Liver (tissue), 9 donors: ENCODE results near the gene FMOD. TPM values are rescaled to one million over a fixed set of nuclear protein-coding genes. Genes with fewer than 3 reads are reported as not detected.
A peak's percentile ranks its signal among the peaks of the same experiment; 100 is the strongest.

Source experiments
- DNase-seq: peaks from one replicate; pipeline ENCODE4 v3.0.0-alpha.2; 2017; ENCODE audit warnings: low spot score
- H3K27ac ChIP-seq, 2 donors: one replicate each; pipeline ENCODE4 v1.7.0; 2013; ENCODE audit warnings: inconsistent platforms in 2 of 2, low read length in 2 of 2, control low read depth in 1 of 2, low read depth in 1 of 2, mild to moderate bottlenecking in 1 of 2
- H3K27me3 ChIP-seq, 4 donors: one replicate each; pipeline versions ENCODE4 v1.6.1 to v1.7.0; 2013; ENCODE audit warnings: low read length in 3 of 4, inconsistent platforms in 1 of 4, mild to moderate bottlenecking in 1 of 4, moderate library complexity in 1 of 4; ENCODE audit not compliant: control insufficient read depth in 4 of 4, insufficient read depth in 4 of 4
- H3K36me3 ChIP-seq, 4 donors: one replicate each; pipeline versions ENCODE4 v1.6.1 to v1.7.0; 2013; ENCODE audit warnings: low read length in 3 of 4, mild to moderate bottlenecking in 3 of 4, low read depth in 1 of 4, moderate library complexity in 1 of 4; ENCODE audit not compliant: control insufficient read depth in 4 of 4, insufficient read depth in 3 of 4
- H3K4me1 ChIP-seq, 4 donors: one replicate each; pipeline versions ENCODE4 v1.6.1 to v1.7.0; 2013; ENCODE audit warnings: low read length in 3 of 4, mild to moderate bottlenecking in 3 of 4, moderate library complexity in 1 of 4; ENCODE audit not compliant: control insufficient read depth in 4 of 4, insufficient read depth in 4 of 4
- H3K4me3 ChIP-seq, 3 donors: one replicate each; pipeline versions ENCODE4 v1.6.1 to v1.7.0; 2013; ENCODE audit warnings: low read length in 3 of 3, control low read depth in 1 of 3, low read depth in 1 of 3, mild to moderate bottlenecking in 1 of 3
- H3K9ac ChIP-seq, 2 donors: one replicate each; pipeline ENCODE4 v1.7.0; 2013; ENCODE audit warnings: low read length in 2 of 2, mild to moderate bottlenecking in 2 of 2, moderate library complexity in 2 of 2, control low read depth in 1 of 2, low read depth in 1 of 2
- H3K9me3 ChIP-seq, 4 donors: one replicate each; pipeline versions ENCODE4 v1.6.1 to v1.7.0; 2013; ENCODE audit warnings: low read length in 3 of 4; ENCODE audit not compliant: control insufficient read depth in 4 of 4
- EGR1 ChIP-seq, 2 donors: IDR thresholded peaks; 2 replicates each; pipeline ENCODE4 v1.6.1; 2016 to 2018; ENCODE audit warnings: antibody characterized with exemption in 2 of 2, low read depth in 2 of 2
- FOXA1 ChIP-seq: IDR thresholded peaks from 2 replicates; pipeline ENCODE4 v1.6.1; 2016; ENCODE audit warnings: antibody characterized with exemption
- FOXA2 ChIP-seq: IDR thresholded peaks from 2 replicates; pipeline ENCODE4 v1.6.1; 2016; ENCODE audit warnings: antibody characterized with exemption
- GABPA ChIP-seq, 2 donors: IDR thresholded peaks in 1 of 2; conservative IDR thresholded peaks in 1 of 2; 2 replicates each; pipeline ENCODE4 v1.6.1; 2016; ENCODE audit warnings: antibody characterized with exemption in 2 of 2, mild to moderate bottlenecking in 1 of 2, moderate library complexity in 1 of 2
- HNF4A ChIP-seq, 2 donors: conservative IDR thresholded peaks; 2 replicates each; pipeline ENCODE4 v1.6.1; 2016; ENCODE audit warnings: antibody characterized with exemption in 2 of 2, mild to moderate bottlenecking in 2 of 2
- HNF4G ChIP-seq: IDR thresholded peaks from 2 replicates; pipeline ENCODE4 v1.6.1; 2016; ENCODE audit warnings: antibody characterized with exemption
- RXRA ChIP-seq, 2 donors: IDR thresholded peaks; 2 replicates each; pipeline ENCODE4 v1.6.1; 2017 to 2018; ENCODE audit warnings: antibody characterized with exemption in 2 of 2, mild to moderate bottlenecking in 1 of 2
- SP1 ChIP-seq: IDR thresholded peaks from 2 replicates; pipeline ENCODE4 v1.6.1; 2018; ENCODE audit warnings: antibody characterized with exemption, mild to moderate bottlenecking
- WGBS: extraction: QIAGEN DNeasy Blood & Tissue Kit; methylation state at CpG from one replicate; pipeline ENCODE4 v1.1.7; 2013; 5-methylcytosine and 5-hydroxymethylcytosine counted together
- polyA plus RNA-seq, 2 donors: library from polyadenylated mRNA; stranded (reverse) in 1 of 2; unstranded in 1 of 2; fragments of 200-250 nt in 1 of 2; fragments of >200 nt in 1 of 2; fragmentation: Nextera tagmentation in 1 of 2; extraction: Ambion mirVana in 1 of 2; gene quantifications; one replicate each; pipeline versions ENCODE4 v1.2.1 to v1.2.3, GENCODE V29; 2013 to 2015
- total RNA-seq, 2 donors: library from RNA; depleted of rRNA; stranded (reverse); fragments of >200 nt; gene quantifications; one replicate each; pipeline ENCODE4 v1.2.3, GENCODE V29; 2014
- TF ChIP-seq, protein P1 (sequence below): IDR thresholded peaks from 2 replicates; pipeline ENCODE4 v1.6.1; 2016; ENCODE audit warnings: antibody characterized with exemption, mild to moderate bottlenecking
- TF ChIP-seq, protein P2 (sequence below): fragments of 150-350 bp; IDR thresholded peaks from 2 replicates; pipeline ENCODE4 v1.5.1; 2017; ENCODE audit warnings: improper control_type of control experiment, low read depth, low read length; ENCODE audit not compliant: missing input control
- TF ChIP-seq, protein P3 (sequence below): IDR thresholded peaks from 2 replicates; pipeline ENCODE4 v1.6.1; 2016; ENCODE audit warnings: antibody characterized with exemption
- donor health status: healthy.
- donor health status: healthy.
- donor health status: healthy.
- donor health status: healthy.
- donor health status: healthy.

FMOD gene
- 1 to 10 TPM; 2.1 to 2.7 TPM for total RNA-seq
- polyA plus RNA-seq = 1 to 10 TPM; 1.0 to 7.0 TPM

DNA sequence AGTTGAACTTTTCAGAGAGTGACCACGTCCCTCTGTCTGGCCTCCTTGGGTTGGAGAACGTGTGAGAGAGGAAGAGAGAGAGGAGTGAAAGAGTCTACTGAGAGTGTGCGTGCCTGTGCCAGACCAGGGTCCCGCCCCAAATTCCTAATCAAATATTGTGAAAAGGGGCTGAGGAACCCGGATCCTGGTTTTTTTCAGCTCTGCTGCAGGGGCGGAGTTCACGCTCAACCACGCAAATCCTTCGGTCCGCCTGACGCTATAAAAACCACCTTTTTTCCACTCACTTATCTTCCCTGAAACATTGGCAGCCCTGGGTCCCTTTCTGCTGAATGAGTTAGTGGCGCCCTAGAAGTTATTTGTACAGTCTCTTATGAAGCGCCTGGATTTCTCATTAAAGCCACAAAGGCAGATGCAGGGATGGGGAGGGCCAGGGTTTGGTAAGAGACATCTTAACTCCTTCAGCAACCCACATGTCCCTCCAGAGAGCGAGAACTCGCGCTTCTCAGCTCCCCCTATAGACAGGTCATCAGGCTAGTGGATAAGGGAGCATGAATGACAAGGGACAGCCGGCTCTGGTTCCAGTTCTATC is at the start of gene FMOD:
Gene FMOD, minus strand, starts transcription at position 86 of the 589 bp plus-strand sequence. CDS start 2,852 bp downstream, outside the sequence.
- Histone ChIP-seq H3K27me3 (peaks cover 0 to 6% (median 0%) of the 10 kb centered on the region in 4 donors), H3K4me3 (peak within 1 kb of the TSS in 1 of 3 donors; percentile 1), H3K9me3 (no peaks in the 10 kb centered on the region), H3K27ac (no peak within 1 kb of the TSS), H3K4me1 (no peaks in the 10 kb centered on the region), H3K36me3 (no peaks in the 10 kb centered on the region), H3K9ac (no peak within 1 kb of the TSS)
- TF ChIP-seq SP1 = peak; percentile 20
- no peak for TF ChIP-seq FOXA2
- TF ChIP-seq, protein P1, sequence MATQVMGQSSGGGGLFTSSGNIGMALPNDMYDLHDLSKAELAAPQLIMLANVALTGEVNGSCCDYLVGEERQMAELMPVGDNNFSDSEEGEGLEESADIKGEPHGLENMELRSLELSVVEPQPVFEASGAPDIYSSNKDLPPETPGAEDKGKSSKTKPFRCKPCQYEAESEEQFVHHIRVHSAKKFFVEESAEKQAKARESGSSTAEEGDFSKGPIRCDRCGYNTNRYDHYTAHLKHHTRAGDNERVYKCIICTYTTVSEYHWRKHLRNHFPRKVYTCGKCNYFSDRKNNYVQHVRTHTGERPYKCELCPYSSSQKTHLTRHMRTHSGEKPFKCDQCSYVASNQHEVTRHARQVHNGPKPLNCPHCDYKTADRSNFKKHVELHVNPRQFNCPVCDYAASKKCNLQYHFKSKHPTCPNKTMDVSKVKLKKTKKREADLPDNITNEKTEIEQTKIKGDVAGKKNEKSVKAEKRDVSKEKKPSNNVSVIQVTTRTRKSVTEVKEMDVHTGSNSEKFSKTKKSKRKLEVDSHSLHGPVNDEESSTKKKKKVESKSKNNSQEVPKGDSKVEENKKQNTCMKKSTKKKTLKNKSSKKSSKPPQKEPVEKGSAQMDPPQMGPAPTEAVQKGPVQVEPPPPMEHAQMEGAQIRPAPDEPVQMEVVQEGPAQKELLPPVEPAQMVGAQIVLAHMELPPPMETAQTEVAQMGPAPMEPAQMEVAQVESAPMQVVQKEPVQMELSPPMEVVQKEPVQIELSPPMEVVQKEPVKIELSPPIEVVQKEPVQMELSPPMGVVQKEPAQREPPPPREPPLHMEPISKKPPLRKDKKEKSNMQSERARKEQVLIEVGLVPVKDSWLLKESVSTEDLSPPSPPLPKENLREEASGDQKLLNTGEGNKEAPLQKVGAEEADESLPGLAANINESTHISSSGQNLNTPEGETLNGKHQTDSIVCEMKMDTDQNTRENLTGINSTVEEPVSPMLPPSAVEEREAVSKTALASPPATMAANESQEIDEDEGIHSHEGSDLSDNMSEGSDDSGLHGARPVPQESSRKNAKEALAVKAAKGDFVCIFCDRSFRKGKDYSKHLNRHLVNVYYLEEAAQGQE = no peak
- TF ChIP-seq, protein P2, sequence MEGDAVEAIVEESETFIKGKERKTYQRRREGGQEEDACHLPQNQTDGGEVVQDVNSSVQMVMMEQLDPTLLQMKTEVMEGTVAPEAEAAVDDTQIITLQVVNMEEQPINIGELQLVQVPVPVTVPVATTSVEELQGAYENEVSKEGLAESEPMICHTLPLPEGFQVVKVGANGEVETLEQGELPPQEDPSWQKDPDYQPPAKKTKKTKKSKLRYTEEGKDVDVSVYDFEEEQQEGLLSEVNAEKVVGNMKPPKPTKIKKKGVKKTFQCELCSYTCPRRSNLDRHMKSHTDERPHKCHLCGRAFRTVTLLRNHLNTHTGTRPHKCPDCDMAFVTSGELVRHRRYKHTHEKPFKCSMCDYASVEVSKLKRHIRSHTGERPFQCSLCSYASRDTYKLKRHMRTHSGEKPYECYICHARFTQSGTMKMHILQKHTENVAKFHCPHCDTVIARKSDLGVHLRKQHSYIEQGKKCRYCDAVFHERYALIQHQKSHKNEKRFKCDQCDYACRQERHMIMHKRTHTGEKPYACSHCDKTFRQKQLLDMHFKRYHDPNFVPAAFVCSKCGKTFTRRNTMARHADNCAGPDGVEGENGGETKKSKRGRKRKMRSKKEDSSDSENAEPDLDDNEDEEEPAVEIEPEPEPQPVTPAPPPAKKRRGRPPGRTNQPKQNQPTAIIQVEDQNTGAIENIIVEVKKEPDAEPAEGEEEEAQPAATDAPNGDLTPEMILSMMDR = no peak
- 14% methylated on average over 17 of the region's 17 CpGs for WGBS
- no peak for DNase-seq

DNA sequence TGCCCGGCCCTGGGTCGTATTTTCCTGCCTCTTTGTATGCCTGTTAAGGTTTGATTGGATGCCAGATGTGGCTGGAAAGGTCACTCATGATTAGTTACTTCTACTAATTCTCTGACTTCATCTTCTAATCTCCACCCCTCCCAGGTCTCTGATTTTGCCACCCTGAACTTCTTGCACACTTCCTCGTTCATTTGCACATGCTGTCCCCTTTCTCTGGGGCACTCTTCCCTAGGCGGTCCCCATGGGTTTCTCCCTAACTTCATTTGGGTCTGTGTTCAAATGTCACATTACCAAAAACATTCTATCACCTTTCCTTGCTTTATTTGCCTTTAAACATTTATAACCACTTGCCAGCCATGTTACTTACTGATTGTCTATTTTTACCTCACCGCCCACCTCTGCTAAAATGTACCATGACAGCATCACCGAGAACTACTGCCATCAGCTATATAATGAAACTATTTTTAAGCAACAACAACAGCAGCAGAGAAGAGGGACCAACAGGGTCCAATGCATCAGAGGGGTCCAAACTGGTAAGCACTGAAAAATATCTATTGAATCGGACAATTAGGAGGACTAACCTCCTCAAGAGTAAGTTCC is 45.8 kb upstream of the FMOD start:
- no peak for DNase-seq

DNA sequence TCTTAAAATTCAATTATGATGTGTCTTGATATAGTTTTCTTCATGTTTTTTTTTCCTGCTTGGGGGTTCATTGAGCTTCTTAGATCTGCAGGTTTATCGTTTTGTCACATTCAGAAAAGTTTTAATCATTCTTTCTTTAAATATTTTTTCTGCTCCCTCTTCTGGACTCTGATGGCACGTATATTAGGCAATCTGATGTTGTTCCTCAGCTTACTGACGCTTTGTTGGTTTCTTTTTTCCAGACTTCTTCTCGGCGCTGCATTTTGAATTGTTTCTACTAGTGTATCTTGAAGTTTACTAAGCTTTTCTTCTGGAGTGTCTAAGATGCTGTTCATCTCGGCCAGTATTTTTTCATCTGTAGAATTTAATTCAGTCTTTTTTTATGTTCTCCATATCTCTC is 44.8 kb upstream of the FMOD start:
- WGBS = 54% methylated on average over 6 of the region's 6 CpGs
- H3K36me3 ChIP-seq = no peaks in the 10 kb centered on the region
- no peaks in the 10 kb centered on the region for H3K27me3 ChIP-seq
- H3K4me1 ChIP-seq = no peaks in the 10 kb centered on the region
- no peak overlapping the region for H3K9ac ChIP-seq
- TF ChIP-seq, protein P2 = no peak
- no peak for TF ChIP-seq GABPA (IDR thresholded peaks at IDR 0.05 in 1 of 2, conservative IDR thresholded peaks at IDR 0.05 in 1 of 2)
- no peak for TF ChIP-seq FOXA2
- no peak for TF ChIP-seq RXRA (IDR thresholded peaks at IDR 0.05)
- no peak for TF ChIP-seq SP1
- TF ChIP-seq, protein P1 = no peak
- TF ChIP-seq HNF4G = no peak
- DNase-seq = no peak
- H3K9me3 ChIP-seq = no peaks in the 10 kb centered on the region
- H3K4me3 ChIP-seq = no peak overlapping the region
- H3K27ac ChIP-seq = no peak overlapping the region

More for the DNA sequence above, 45.8 kb upstream of the FMOD start:
- H3K9me3 ChIP-seq = no peaks in the 10 kb centered on the region
- no peaks in the 10 kb centered on the region for H3K4me1 ChIP-seq
- no peaks in the 10 kb centered on the region for H3K36me3 ChIP-seq
- H3K9ac ChIP-seq = no peak overlapping the region
- H3K27ac ChIP-seq = no peak overlapping the region
- no peak overlapping the region for H3K4me3 ChIP-seq
- no peaks in the 10 kb centered on the region for H3K27me3 ChIP-seq
- WGBS = 79% methylated on average over 7 of the region's 7 CpGs
- TF ChIP-seq RXRA (IDR thresholded peaks at IDR 0.05) (no peak), FOXA2 (no peak), HNF4A (conservative IDR thresholded peaks at IDR 0.05) (no peak), FOXA1 (no peak), EGR1 (IDR thresholded peaks at IDR 0.05; ENCODE audit: low read depth in 2 of 2) (no peak)
- TF ChIP-seq, protein P3, sequence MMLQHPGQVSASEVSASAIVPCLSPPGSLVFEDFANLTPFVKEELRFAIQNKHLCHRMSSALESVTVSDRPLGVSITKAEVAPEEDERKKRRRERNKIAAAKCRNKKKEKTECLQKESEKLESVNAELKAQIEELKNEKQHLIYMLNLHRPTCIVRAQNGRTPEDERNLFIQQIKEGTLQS = no peak
